Mucosa of rectum (tissue), 2 donors: Measurements from ENCODE around the gene GPRIN1.
A peak's percentile ranks its signal among the peaks of the same experiment; 100 is the strongest.

ENCODE experiments used
- H3K27ac ChIP-seq, 2 donors: one replicate each; pipeline ENCODE4 v1.7.0; 2013; ENCODE audit warnings: inconsistent platforms in 2 of 2, low read depth in 2 of 2, low read length in 2 of 2
- H3K27me3 ChIP-seq, 2 donors: one replicate each; pipeline ENCODE4 v1.7.0; 2013; ENCODE audit warnings: low read length in 2 of 2; ENCODE audit not compliant: control insufficient read depth in 2 of 2, insufficient read depth in 2 of 2
- H3K36me3 ChIP-seq, 2 donors: one replicate each; pipeline ENCODE4 v1.7.0; 2013; ENCODE audit warnings: low read length in 2 of 2; ENCODE audit not compliant: control insufficient read depth in 2 of 2, insufficient read depth in 2 of 2
- H3K4me1 ChIP-seq, 2 donors: one replicate each; pipeline ENCODE4 v1.7.0; 2013; ENCODE audit warnings: low read length in 2 of 2, mild to moderate bottlenecking in 1 of 2; ENCODE audit not compliant: control insufficient read depth in 2 of 2, insufficient read depth in 2 of 2
- H3K4me3 ChIP-seq, 2 donors: one replicate each; pipeline ENCODE4 v1.7.0; 2013; ENCODE audit warnings: low read length in 2 of 2
- H3K9ac ChIP-seq, 2 donors: one replicate each; pipeline ENCODE4 v1.7.0; 2013; ENCODE audit warnings: low read length in 2 of 2, low read depth in 1 of 2, mild to moderate bottlenecking in 1 of 2
- H3K9me3 ChIP-seq, 2 donors: one replicate each; pipeline ENCODE4 v1.7.0; 2013; ENCODE audit warnings: low read length in 2 of 2; ENCODE audit not compliant: control insufficient read depth in 2 of 2
- donor health status: healthy.
- donor health status: Normal muscosa, but diverticular disease.

The GPRIN1 gene

GRCh38 chr5:176631383-176632200, 21.6 kb upstream of the GPRIN1 start:
- Histone ChIP-seq H3K27me3 (peaks cover 52 to 60% of the 10 kb centered on the region in 2 donors), H3K9ac (no peak overlapping the region), H3K9me3 (no peaks in the 10 kb centered on the region), H3K4me3 (no peak overlapping the region), H3K27ac (no peak overlapping the region), H3K4me1 (peaks cover 5 to 10% of the 10 kb centered on the region in 2 donors), H3K36me3 (no peaks in the 10 kb centered on the region)

DNA sequence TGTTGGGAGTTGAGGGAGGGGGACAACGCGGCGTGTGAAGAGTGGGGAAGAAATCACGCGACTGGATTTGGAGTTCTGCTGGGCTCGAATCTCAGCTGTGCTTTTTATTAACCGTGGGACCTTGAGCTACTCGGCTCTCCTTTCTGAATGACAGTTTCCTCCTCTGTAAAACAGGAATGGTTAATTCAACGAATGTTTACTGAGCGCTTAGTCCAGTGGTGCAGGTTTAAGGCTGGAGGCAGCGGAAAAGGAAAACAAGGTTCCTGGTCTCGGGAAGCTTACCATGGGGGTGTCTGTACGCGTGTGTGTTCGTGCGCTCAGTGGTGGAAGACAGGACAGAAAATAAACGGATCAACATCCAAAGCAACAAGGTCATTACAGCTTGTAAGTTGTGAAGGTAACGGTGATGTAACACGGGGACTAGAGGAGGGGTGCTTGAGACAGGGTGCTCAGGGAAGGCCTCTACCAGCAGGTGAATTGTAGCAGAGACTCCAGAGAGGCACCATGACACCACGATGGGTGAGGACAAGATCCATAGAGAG, 20.8 kb upstream of the GPRIN1 start:
- Histone ChIP-seq H3K27ac (no peak overlapping the region), H3K4me3 (peak overlapping the region in 1 of 2 donors; percentile 56), H3K4me1 (peaks cover 5 to 10% of the 10 kb centered on the region in 2 donors), H3K27me3 (peaks cover 55 to 60% of the 10 kb centered on the region in 2 donors), H3K9ac (no peak overlapping the region), H3K36me3 (no peaks in the 10 kb centered on the region), H3K9me3 (no peaks in the 10 kb centered on the region)

GRCh38 chr5:176629853-176630680, 20.1 kb upstream of the GPRIN1 start, which contains the start of the genes EIF4E1B and SNCB:
EIF4E1B (plus strand) TSS chr5:176630675; CDS start chr5:176642788, 12,113 bp downstream.
SNCB (minus strand) TSS chr5:176630534; CDS start chr5:176629654, 880 bp downstream.
- Histone ChIP-seq H3K4me1 (peaks cover 5 to 10% of the 10 kb centered on the region in 2 donors), H3K4me3 (peak within 1 kb of the TSS in 1 of 2 donors; percentile 56), H3K9ac (no peak within 1 kb of the TSS), H3K27ac (no peak within 1 kb of the TSS), H3K9me3 (no peaks in the 10 kb centered on the region), H3K36me3 (no peaks in the 10 kb centered on the region), H3K27me3 (peaks cover 60 to 61% of the 10 kb centered on the region in 2 donors)

GRCh38 chr5:176629317-176629852, 19.4 kb upstream of the GPRIN1 start:
- Histone ChIP-seq H3K4me1 (peaks cover 5 to 10% of the 10 kb centered on the region in 2 donors), H3K9me3 (no peaks in the 10 kb centered on the region), H3K27me3 (peaks cover 63 to 65% of the 10 kb centered on the region in 2 donors), H3K36me3 (no peaks in the 10 kb centered on the region), H3K4me3 (no peak overlapping the region), H3K9ac (no peak overlapping the region), H3K27ac (no peak overlapping the region)

DNA sequence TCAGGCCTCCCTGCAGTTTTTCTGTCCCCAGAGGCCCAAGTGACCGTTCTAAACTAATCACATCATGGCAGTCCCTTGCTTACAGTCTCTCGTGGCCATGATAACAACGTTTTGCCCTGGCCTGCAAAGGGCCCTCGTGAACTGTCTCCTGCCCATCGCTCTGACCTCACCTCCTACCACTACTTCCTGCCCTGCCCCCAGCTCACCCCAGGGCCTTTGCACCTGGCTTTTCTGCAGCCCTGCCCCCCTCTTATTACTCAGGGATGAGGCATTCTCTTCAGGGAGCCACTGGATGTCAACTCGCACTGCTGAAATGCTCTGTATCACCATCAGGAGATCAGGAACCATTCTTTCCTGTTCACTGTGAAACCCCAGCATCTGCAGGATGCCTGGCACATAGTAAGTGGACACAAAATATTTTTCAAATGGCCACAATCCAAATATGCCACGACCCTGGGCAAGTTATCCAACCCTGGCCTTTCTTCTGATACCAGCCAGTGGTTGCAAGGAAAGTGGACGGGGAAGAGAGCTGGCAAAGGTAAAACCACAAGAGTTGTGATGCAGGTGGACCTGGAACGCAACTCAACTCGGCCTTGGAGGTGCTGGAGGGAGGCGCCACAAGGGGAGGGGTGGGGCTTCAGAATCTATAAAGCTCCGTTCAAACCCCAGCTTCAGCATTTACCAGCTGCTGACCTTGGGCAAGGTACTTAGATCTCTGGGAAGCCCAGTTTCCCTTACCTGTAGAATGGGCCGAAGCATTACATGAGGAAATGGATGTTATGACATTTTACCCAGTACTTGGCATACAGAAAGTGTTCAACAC, 18.7 kb upstream of the GPRIN1 start:
- Histone ChIP-seq H3K9ac (no peak overlapping the region), H3K36me3 (no peaks in the 10 kb centered on the region), H3K4me1 (peaks cover 5 to 10% of the 10 kb centered on the region in 2 donors), H3K27ac (no peak overlapping the region), H3K4me3 (no peak overlapping the region), H3K27me3 (peaks cover 60 to 65% of the 10 kb centered on the region in 2 donors), H3K9me3 (no peaks in the 10 kb centered on the region)

- Histone ChIP-seq H3K36me3 (no peaks in the 10 kb centered on the region), H3K9me3 (no peaks in the 10 kb centered on the region), H3K27ac (no peak overlapping the region), H3K4me3 (no peak overlapping the region), H3K27me3 (peaks cover 53 to 56% of the 10 kb centered on the region in 2 donors), H3K4me1 (peaks cover 5 to 10% of the 10 kb centered on the region in 2 donors), H3K9ac (no peak overlapping the region)
Observed at GRCh38 chr5:176627582-176627981, 17.6 kb upstream of the GPRIN1 start.

DNA sequence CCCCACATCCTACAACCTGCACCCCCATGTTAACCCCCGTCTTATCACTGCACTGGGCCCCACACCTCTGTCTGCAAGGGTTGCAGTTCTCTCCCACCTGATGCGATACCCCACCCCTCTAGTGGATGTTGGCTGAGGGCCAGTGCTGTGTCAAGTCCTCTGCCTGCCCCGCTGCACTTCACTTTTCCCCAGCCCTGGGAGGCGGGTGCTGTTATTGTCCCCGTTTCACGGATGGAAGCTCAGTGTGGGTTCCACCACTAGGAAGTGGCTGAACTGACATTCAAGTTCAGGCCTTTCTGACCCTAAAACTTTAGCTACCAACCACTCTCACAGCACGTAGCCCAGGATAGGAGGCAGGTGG, 16.9 kb upstream of the GPRIN1 start:
- Histone ChIP-seq H3K9me3 (no peaks in the 10 kb centered on the region), H3K27ac (no peak overlapping the region), H3K27me3 (peaks cover 55 to 58% of the 10 kb centered on the region in 2 donors)

DNA sequence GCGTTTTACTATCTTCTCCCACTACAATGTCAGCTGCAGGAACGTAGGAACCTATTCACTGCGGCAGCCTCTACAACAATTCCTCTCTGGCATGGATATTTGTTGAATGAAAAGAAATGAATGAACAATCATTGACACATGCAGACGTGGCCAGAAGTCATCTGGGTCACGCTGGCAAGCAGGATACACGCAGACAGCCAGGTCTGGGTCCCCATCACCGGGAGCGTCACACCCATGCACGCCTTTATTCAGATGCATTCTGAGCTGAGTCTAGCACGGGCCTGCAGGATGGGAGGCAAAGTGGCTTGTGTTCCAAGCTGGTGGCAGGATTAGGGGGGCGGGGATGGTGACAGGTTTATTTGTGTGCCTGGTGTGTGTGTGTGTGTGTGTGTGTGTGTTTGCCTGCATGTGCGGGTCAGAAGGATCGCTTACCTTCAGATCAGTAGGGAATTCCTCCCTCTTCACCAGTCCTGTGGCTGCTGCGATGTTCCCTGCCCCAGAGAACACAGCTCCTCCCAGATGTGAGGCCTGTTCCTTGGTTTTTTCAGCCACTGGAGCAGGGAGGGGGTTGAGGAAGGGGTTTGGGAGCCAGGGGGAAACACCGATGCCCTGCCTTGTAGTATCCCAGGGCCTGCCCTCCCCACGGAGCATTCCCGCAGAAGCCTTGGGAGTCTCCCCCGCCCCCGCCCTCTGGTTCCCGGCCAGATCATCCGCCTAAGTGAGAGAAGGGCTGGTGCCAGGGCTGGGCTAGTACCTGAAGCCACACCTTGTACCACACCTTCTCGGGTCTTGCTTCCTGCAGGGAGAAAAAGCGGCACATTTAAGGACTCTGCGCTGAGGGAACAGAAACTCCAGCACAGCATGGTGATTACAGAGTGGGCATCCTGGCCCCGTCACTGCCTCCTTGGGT, 16.3 kb upstream of the GPRIN1 start:
- Histone ChIP-seq H3K9ac (no peak overlapping the region), H3K4me3 (no peak overlapping the region), H3K36me3 (no peaks in the 10 kb centered on the region), H3K4me1 (peaks cover 5 to 10% of the 10 kb centered on the region in 2 donors), H3K27me3 (peaks cover 52 to 58% of the 10 kb centered on the region in 2 donors), H3K9me3 (no peaks in the 10 kb centered on the region), H3K27ac (no peak overlapping the region)

More for the DNA sequence above, 16.9 kb upstream of the GPRIN1 start:
- no peak overlapping the region for H3K4me3 ChIP-seq
- H3K4me1 ChIP-seq: peaks cover 5 to 10% of the 10 kb centered on the region in 2 donors
- H3K36me3 ChIP-seq: no peaks in the 10 kb centered on the region
- no peak overlapping the region for H3K9ac ChIP-seq
